ENCODE measurements around the gene FUT6.

The FUT6 gene

DNA sequence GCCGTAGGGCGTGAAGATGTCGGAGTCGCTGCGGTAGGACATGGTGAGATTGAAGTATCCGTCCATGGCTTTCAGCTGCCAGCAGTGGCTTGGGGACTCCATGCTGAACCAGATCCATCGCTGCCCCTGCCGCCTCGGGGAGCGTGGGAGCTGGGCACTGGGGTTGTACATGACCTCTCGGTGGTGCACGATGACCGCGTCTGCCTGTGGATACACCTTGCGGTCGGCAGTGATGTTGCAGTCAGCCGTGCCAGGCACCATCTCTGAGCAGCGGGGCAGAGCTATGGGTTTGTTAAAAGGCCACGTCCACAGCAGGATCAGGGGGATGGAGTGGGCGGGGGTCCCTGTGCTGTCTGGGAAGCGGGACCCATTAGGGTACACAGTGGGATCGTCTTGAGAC is 7.4 kb downstream of the FUT6 start:
- TF ChIP-seq, protein P1, sequence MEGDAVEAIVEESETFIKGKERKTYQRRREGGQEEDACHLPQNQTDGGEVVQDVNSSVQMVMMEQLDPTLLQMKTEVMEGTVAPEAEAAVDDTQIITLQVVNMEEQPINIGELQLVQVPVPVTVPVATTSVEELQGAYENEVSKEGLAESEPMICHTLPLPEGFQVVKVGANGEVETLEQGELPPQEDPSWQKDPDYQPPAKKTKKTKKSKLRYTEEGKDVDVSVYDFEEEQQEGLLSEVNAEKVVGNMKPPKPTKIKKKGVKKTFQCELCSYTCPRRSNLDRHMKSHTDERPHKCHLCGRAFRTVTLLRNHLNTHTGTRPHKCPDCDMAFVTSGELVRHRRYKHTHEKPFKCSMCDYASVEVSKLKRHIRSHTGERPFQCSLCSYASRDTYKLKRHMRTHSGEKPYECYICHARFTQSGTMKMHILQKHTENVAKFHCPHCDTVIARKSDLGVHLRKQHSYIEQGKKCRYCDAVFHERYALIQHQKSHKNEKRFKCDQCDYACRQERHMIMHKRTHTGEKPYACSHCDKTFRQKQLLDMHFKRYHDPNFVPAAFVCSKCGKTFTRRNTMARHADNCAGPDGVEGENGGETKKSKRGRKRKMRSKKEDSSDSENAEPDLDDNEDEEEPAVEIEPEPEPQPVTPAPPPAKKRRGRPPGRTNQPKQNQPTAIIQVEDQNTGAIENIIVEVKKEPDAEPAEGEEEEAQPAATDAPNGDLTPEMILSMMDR (IDR thresholded peaks at IDR 0.05; ENCODE audit: insufficient read depth, low read length, missing control alignments), result no peak
- no peak overlapping the region for H3K4me3 ChIP-seq (ENCODE audit: low read depth, low read length)
- ChIA-PET CTCF (interaction anchor here (1.1 to 1.3 kb wide), 2 partner anchors 9 to 28 kb away, joined by 3 read pairs; partner anchors contain the start of gene NRTN), POLR2A (no interaction called here)
- DNase-seq (ENCODE audit: low read depth, low spot score), result no peak

DNA sequence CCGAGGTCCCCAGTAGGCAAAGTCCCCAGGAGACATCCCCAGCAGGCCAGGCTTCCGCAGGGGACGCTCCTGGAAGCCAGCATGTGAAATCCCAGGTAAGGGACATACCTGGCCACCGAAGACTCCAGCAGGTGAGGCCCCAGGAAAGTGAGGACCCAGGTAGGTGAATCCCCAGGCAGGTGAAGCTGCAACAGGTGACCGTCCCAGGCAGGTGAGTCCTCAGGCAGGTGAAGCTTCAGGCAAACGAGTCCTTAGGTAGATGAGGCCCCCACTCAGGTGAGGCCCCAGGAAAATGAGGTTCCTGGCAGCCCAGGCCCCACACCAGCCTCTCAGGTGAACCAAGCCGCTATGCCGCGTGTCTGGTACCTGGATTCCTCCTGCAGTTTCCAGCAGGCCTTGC is 8.3 kb downstream of the FUT6 start:
- CTCF ChIA-PET, result interaction anchor here (1.3 kb wide), 1 partner anchor 27 kb away, joined by 3 read pairs; the partner anchor contains the start of gene NRTN
- POLR2A ChIA-PET, result no interaction called here
- no peak for DNase-seq (ENCODE audit: low read depth, low spot score)
- TF ChIP-seq, protein P1 (IDR thresholded peaks at IDR 0.05; ENCODE audit: insufficient read depth, low read length, missing control alignments), result no peak
- H3K4me3 ChIP-seq (ENCODE audit: low read depth, low read length), result no peak overlapping the region

DNA sequence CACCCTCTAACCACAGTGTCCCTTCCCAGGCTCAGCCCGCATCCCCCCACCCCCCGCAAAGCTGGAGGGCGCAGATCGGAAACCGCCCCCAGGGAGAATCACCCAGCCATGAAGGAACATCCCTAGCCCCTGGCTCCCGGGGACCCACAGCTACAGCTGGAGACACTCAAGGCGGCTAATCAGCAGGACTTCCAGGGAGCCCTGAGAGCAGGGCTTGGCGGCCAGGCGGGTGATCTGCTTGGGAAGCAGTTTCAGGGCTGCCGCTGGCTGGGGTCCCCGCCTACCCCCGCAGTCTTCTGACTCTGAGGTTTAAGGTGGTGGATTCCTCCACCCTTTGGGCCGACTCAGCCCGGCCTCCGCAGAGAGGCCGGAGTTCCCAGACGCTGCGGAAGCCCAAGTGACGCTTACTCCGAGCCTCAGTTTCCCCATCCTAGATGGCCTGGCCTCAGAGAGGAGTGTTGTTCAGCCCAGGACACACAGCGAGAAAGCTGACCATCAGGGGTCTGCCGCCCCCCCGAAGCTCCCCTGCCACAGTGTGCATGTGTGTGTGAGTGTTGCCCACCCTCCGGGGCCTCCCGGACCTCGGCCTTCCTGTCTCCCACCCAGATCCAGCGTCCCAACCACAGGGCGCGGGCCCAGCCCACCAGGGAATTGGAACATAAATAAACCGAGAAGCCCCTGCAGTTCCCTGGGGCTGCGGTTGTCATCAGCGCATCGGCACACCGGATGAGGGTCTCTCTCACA is 9.8 kb downstream of the FUT6 start:
- ChIA-PET CTCF (interaction anchor here (1.3 to 2.7 kb wide), 3 partner anchors 26 to 63 kb away, joined by 4 to 23 read pairs (median 7); partner anchors contain the start of gene NRTN), POLR2A (interaction anchor here (0.6 to 2.6 kb wide), 6 partner anchors 9 to 515 kb away, joined by 3 to 23 read pairs (median 4); partner anchors contain the start of genes NDUFA11 and RPL36)
- DNase-seq (ENCODE audit: low read depth, low spot score), result no peak
- H3K4me3 ChIP-seq (ENCODE audit: low read depth, low read length), result 0 out of 2 replicates have a peak overlapping the region, but pooled peaks have one; percentile 76
- TF ChIP-seq, protein P1 (IDR thresholded peaks at IDR 0.05; ENCODE audit: insufficient read depth, low read length, missing control alignments), result no peak

DNA sequence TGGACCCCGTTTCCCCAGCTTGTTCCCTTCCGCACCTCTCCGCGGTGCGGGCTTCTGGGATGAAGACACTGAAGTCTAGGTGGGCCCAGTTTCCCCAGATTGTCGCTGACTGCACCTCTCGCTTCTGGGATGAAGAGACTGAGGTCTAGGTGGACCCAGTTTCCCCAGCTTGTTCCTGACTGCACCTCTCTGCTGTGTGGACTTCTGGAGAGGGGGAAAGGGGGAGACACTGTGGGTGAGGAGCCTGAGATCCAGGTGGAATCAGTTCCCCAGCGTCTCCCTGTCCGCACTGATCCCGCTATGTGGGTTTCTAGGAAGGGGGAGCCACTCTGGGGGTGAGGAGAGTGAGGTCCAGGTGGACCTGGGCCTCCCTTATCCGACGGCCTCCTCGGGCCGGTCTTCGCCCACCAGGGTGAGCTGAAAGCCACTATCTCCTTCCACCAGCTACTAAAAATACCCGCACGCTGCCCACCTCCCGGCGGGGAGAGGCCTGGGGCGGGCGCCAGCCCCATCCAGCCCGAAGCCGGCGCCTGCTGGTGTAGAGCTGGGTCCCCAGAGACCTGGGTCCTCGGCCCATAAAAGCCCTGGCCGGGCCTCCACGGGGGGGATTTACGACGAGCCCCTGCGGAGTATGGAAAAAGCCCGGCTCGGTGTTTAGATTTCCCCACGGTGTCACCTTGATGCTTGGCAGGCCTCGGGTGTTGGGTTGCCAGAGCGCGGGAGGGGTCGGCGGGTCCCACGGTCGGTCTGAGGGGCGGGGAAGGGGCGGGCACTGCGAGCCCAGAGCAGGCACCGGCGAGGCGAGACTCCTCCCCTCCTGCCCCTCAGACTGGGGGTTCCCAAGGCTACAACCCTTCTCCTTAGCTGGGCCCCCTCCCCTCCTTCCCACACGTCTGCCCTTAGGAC is 10.6 kb downstream of the FUT6 start:
- ChIA-PET POLR2A (interaction anchor here (0.6 to 2.6 kb wide), 11 partner anchors 9 to 146 kb away, joined by 3 to 23 read pairs (median 4); partner anchors contain the start of genes NDUFA11 and RPL36), CTCF (interaction anchor here (0.7 to 2.7 kb wide), 5 partner anchors 13 to 64 kb away, joined by 3 to 23 read pairs (median 6); partner anchors contain the start of gene NRTN)
- DNase-seq (ENCODE audit: low read depth, low spot score), result no peak

DNA sequence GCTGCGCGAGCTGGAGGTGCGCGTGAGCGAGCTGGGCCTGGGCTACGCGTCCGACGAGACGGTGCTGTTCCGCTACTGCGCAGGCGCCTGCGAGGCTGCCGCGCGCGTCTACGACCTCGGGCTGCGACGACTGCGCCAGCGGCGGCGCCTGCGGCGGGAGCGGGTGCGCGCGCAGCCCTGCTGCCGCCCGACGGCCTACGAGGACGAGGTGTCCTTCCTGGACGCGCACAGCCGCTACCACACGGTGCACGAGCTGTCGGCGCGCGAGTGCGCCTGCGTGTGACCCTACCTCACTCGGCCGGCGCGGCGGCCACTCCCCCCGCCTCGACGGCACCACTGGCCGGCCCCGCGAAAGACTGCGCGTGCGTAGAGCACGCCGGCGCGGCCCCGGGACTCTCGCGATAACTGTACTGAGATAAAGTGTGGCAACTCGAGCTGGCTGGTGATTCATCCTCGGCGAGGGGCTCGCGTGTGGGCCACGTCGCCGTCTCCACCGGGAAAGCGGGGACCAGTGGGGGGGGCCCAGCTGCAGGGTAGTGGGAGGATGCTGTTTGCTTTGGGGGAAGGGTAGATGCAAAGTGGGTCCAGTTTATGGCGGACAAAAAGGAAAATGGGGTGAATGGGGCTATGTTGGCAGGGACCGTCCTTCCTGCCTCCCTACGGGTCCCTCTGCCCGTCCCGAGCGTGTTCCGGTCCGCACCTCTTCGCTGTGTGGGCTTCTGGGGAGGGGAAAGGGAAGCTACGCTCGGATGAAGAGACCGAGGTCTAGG is 11.4 kb downstream of the FUT6 start:
- peak overlapping the region; percentile 76 for H3K4me3 ChIP-seq (ENCODE audit: low read depth, low read length)
- peak; percentile 17 for DNase-seq (ENCODE audit: low read depth, low spot score)
- ChIA-PET CTCF (interaction anchor here (0.7 to 2.7 kb wide), 5 partner anchors 14 to 63 kb away, joined by 3 to 23 read pairs (median 6); partner anchors contain the start of gene NRTN), POLR2A (interaction anchor here (0.7 to 2.6 kb wide), 12 partner anchors 8 to 108 kb away, joined by 3 to 23 read pairs (median 4); partner anchors contain the start of genes DUS3L, FUT6 and NDUFA11)
- TF ChIP-seq, protein P1 (IDR thresholded peaks at IDR 0.05; ENCODE audit: insufficient read depth, low read length, missing control alignments), result no peak

More for the DNA sequence above, 10.6 kb downstream of the FUT6 start:
- TF ChIP-seq, protein P1 (IDR thresholded peaks at IDR 0.05; ENCODE audit: insufficient read depth, low read length, missing control alignments), result no peak
- peak overlapping the region; percentile 76 for H3K4me3 ChIP-seq (ENCODE audit: low read depth, low read length)

Data from AG04449 (cell line).